Stimulated activated CD4-positive, alpha-beta T cell treated with anti-CD3 and anti-CD28 coated beads, Interleukin-1b, Interleukin-23, amount 100 ng/mL, for 4 hours (primary cell): Measurements from ENCODE around the gene LRP1-AS.

Source experiments
- DNase-seq, 2 donors: peaks; one replicate each; pipeline ENCODE4 v3.0.0-alpha.2; 2020; ENCODE audit warnings: low read depth in 2 of 2

The LRP1-AS gene

GRCh38 chr12:57180321-57180989, 33.0 kb upstream of the LRP1-AS start:
- DNase-seq = no peak

- no peak for DNase-seq
Observed at GRCh38 chr12:57179331-57180086, 32.1 kb upstream of the LRP1-AS start.

- DNase-seq = no peak
Observed at GRCh38 chr12:57178213-57178612, 30.8 kb upstream of the LRP1-AS start.

DNA sequence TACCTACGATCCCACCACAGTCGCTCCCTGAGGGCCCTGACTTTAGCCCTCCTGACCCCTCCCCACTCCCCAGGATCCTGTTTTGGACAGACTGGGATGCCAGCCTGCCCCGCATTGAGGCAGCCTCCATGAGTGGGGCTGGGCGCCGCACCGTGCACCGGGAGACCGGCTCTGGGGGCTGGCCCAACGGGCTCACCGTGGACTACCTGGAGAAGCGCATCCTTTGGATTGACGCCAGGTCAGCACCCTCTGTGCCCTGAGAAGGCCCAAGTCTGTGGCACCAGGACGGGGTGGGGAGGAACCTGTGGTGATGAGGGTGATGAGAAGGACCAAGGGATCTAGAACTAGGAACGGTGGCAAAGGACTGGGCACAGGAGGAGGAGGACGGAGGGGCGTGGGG, 29.9 kb upstream of the LRP1-AS start:
- no peak for DNase-seq

GRCh38 chr12:57176846-57177245, 29.4 kb upstream of the LRP1-AS start:
- no peak for DNase-seq

DNA sequence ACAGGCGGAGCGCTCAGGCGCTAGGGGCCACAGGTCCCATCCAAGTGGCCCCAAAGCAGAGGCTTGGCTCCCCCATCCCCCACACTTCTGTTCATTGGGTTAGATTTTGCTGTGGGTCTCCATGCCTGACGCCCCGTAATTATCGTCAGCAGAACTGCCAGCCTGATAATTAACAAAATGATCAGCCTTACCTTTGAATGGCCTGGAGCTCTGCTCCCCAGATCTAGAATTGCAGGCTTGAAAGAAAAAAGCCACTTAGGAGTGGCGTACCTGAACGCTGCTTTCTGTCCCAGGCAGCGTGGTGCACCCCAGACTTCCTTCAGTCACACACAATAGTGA, 28.7 kb upstream of the LRP1-AS start:
- no peak for DNase-seq

- DNase-seq = peak in 1 of 2 donors; percentile 37
Observed at GRCh38 chr12:57175428-57176138, 28.2 kb upstream of the LRP1-AS start.

- no peak for DNase-seq
Observed at GRCh38 chr12:57173683-57174082, 26.3 kb upstream of the LRP1-AS start.

DNA sequence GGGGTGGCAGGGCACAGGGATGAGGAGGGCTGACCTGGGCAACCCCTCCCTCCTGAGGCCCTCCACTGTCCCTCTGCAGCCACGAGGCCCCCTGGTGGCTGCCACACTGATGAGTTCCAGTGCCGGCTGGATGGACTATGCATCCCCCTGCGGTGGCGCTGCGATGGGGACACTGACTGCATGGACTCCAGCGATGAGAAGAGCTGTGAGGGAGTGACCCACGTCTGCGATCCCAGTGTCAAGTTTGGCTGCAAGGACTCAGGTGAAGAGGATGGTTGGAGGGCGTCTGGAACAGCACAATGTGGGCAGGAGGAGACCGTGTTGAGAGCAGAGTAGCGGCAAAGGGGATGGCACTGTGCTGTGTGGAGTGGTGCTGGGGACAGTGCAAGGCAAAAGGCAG, 25.7 kb upstream of the LRP1-AS start:
- DNase-seq = peak in 1 of 2 donors; percentile 28

GRCh38 chr12:57171668-57172067, 24.2 kb upstream of the LRP1-AS start:
- no peak for DNase-seq

- no peak for DNase-seq
Observed at GRCh38 chr12:57170927-57171326, 23.5 kb upstream of the LRP1-AS start.

DNA sequence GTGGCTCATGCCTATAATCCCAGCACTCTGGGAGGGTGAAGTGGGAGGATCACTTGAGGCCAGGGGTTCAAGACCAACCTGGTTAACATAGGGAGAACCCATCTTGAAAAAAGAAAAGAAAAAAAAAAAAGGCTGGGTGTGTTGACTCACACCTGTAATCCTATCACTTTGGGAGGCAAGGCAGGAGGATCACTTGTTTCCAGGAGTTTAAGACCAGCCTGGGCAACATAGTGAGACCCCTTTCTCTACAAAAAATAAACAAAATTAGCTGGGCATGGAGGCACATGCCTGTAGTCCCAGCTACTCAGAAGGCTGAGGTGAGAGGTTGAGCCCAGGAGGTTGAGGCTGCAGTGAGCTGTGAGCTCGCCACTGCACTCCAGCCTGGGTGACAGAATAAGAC, 23.0 kb upstream of the LRP1-AS start:
- no peak for DNase-seq

DNA sequence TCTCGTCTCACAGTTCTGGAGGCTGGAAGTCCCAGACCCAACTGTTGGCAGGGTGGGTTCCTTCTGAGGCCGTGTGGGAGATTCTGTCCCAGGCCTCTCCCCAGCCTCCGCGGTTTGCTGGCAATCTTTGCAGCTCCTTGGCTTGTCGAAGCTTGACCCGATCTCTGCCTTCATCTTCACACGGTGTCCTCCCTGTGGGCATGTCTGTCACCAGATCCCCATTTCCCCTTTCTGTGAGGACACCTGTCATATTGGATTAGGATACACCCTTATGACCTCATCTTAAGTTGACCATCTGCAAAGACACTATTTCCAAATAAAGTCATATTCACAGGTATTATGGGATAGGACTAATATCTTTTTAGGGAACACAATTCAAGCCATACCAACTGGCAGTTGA, 22.6 kb upstream of the LRP1-AS start:
- DNase-seq = no peak

DNA sequence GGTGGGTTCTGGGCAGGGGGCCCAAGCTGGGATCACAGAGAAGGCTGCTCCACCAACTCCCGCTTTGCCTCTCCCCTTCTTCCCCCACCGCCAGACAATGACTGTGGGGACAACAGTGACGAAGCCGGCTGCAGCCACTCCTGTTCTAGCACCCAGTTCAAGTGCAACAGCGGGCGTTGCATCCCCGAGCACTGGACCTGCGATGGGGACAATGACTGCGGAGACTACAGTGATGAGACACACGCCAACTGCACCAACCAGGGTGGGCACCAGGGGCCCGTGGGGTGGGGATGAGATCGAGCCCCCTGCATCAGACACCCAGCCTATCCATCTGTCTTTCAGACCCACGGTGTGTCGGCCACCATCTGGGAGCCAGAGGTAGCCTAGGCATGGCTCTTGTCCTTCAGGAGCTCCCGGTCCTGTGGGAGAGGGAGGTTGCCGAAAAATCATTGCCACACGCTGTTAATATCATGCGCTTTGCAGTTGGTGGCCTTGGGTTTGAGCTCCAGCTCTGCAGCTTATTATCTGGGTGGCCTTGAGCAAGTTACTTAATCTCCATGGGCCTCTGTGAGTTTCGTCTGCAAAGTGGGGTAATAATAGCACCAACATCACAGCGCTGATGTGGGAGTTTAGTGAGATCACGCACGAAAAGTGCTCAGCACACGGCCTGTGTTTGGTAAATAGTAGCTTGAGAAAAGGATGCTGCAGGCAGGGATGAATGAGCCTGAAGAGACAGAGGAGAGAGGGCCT, 21.8 kb upstream of the LRP1-AS start:
- no peak for DNase-seq

GRCh38 chr12:57168058-57168457, 20.6 kb upstream of the LRP1-AS start:
- no peak for DNase-seq

- DNase-seq = peak in 1 of 2 donors; percentile 30
Observed at GRCh38 chr12:57166971-57167371, 19.6 kb upstream of the LRP1-AS start.

DNA sequence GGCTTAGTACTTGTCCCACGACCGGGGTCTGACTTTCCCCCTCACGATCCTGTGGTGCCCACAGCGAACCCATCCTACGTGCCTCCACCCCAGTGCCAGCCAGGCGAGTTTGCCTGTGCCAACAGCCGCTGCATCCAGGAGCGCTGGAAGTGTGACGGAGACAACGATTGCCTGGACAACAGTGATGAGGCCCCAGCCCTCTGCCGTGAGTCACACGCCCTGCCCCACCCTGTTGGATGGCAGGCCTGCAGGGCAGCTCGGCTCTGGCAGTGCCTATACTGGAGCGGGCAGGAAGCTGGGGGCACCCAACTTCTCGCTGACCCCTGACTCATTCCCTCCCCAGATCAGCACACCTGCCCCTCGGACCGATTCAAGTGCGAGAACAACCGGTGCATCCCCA, 18.3 kb upstream of the LRP1-AS start:
- DNase-seq = no peak

DNA sequence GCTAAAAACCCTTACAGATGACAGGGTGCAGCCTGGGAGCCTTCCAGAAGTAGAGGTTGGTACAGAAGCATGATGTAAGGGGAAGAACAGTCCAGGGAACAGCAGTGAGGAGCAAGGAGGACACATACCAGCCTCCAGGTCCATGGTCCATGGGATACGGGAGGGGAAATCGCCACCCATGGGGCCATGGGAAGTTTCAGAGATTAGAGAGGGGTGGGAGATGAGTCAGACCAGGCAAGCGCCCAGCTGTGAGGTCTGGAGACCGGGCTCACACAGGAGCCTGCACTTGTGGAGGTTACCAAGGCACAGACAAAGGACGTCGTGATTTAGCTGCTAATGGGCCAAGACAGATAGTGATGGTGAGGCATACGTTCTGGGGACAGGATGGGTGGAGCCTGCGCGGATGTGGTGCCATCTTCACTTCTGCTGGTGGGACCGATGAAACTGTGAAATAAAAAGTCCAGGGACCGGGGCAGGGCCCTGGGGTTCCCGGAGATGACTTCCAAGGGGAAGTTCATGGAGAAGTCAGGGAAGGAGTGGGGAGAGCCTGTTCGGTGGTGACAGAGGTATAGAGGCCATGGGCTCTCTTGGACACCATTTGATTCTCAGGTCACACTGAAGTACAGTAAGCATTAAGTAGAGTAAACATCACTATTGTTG, 17.7 kb upstream of the LRP1-AS start:
- no peak for DNase-seq

- DNase-seq = no peak
Observed at GRCh38 chr12:57164454-57164853, 17.0 kb upstream of the LRP1-AS start.

GRCh38 chr12:57162553-57163125, 15.2 kb upstream of the LRP1-AS start:
- DNase-seq = no peak

DNA sequence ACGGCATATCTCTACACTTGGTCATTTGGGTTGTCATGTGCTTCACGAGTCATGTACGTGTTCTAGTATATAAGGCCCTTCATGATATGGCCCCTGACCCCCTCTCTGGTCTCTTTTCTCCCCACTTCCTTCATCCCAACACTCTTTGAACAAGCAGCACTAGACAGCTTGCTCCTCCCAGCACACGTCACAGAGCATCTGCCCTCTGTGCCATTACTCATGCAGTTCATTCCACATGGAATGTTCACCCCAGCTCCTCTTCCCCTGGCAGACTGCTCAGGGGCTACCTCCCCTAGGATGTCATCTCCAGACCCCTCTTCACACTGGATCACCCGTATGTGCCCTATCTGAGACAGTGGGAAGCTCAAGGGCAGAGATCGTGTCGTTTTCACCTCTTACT, 14.1 kb upstream of the LRP1-AS start:
- no peak for DNase-seq
